ENCODE data around the gene TFG. TPM values are rescaled to one million over a fixed set of nuclear protein-coding genes. Genes with fewer than 3 reads are reported as not detected.

The TFG gene
- total RNA-seq, 1 donor from 2014 or later: 64.9 TPM

DNA sequence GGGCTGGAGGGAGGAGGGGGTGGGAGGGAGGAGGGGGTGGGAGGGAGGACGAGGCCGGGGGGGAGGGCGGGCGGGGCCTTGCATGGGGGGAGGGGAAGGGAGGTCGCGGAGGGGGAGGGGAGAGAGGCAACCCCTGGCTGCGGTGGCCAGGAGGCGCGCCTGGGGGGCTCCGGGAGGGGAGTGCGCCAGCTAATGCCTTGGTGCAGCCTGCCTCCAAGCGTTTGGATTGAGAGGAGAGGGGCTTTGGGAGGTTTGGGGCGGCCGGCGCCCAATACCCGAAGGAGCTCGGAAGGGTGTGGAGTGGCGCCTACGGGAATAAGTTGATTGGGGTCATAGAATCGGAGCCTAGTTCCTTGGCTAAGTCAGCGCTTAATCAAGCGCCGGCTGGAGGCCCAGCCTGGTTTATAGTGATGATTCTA lies 557 bp downstream of the TFG start:
- Histone ChIP-seq H3K27ac (peak overlapping the region; percentile 95 to 97), H3K36me3 (peaks cover 0 to 5% of the 10 kb centered on the region in 2 donors), H3K27me3 (no peaks in the 10 kb centered on the region), H3K4me1 (peaks cover 0 to 22% of the 10 kb centered on the region in 2 donors), H3K4me3 (peak overlapping the region; percentile 82 to 84), H3K9me3 (no peaks in the 10 kb centered on the region)
- peak in 1 of 2 donors; percentile 63 for DNase-seq (ENCODE audit: low spot score in 2 of 2)
- TF ChIP-seq, protein P1, sequence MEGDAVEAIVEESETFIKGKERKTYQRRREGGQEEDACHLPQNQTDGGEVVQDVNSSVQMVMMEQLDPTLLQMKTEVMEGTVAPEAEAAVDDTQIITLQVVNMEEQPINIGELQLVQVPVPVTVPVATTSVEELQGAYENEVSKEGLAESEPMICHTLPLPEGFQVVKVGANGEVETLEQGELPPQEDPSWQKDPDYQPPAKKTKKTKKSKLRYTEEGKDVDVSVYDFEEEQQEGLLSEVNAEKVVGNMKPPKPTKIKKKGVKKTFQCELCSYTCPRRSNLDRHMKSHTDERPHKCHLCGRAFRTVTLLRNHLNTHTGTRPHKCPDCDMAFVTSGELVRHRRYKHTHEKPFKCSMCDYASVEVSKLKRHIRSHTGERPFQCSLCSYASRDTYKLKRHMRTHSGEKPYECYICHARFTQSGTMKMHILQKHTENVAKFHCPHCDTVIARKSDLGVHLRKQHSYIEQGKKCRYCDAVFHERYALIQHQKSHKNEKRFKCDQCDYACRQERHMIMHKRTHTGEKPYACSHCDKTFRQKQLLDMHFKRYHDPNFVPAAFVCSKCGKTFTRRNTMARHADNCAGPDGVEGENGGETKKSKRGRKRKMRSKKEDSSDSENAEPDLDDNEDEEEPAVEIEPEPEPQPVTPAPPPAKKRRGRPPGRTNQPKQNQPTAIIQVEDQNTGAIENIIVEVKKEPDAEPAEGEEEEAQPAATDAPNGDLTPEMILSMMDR (IDR thresholded peaks at IDR 0.05): no peak
- intact Hi-C loops (cut with DNase I): loop anchor here (1.0 to 2.0 kb wide), 3 partner anchors 218 to 864 kb away; partner anchors contain the start of genes LNP1, PCNP, TMEM45A and TOMM70

DNA sequence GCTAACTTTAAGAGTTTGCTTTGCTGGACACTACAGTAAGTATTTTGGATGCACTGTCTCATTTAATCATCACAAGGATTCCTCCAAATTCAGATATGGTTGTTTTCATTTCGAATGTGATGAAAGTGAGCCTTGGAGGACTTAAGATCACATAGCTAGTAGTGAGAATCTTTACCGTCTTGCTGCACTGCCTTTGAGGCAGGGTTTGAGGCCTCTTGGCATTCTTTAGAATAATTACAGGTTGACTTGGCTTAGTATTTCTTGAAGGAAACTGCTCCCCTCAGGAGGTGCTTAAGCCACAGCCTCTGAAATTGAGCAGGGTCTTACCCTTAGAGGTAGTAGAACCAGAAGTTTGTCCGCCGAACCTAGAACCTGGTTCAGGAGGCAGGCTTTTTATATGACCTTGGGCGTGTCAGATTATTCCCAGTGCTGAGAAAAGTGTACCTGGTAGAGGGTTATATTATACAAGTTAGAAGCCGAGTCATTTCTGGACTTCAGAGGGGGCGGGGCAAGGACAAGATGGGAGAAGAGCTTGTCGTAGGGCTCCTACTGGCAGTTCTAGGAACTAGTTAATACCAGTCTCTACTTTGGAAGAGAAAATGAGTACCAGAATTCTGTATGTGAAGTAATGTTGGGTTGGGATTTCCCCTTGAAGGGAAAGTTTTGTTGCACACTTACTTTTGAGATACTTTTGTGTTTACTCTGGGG lies 1.1 kb downstream of the TFG start:
- peaks cover 0 to 22% of the 10 kb centered on the region in 2 donors for H3K4me1 ChIP-seq
- H3K27ac ChIP-seq: peak overlapping the region; percentile 95 to 97
- no peaks in the 10 kb centered on the region for H3K9me3 ChIP-seq
- H3K4me3 ChIP-seq: peak overlapping the region; percentile 82 to 84
- no peaks in the 10 kb centered on the region for H3K27me3 ChIP-seq
- peak in 1 of 2 donors; percentile 65 for DNase-seq (ENCODE audit: low spot score in 2 of 2)
- peaks cover 0 to 5% of the 10 kb centered on the region in 2 donors for H3K36me3 ChIP-seq
- TF ChIP-seq, protein P1 (IDR thresholded peaks at IDR 0.05): no peak
- intact Hi-C loops (cut with DNase I): no loop called here

DNA sequence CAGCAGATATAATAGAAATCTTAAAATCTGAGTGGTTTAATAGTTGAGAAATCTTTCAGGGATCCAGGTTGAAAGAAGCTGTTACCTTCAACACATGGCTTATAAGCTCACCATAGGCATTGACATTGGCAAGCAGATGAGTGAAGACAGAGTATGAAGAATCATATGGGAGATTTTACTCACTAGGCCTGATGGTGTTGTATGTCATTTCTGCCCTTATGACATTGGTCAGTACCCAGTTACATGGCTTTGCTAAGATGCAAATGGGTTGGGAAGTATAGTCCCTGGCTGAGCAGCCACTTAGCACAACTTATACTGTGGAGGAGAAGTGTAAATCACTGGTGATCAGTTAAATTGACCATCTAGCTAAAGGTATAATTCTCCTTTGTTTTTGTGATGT lies 5.9 kb downstream of the TFG start:
- intact Hi-C loops (cut with DNase I): no loop called here

DNA sequence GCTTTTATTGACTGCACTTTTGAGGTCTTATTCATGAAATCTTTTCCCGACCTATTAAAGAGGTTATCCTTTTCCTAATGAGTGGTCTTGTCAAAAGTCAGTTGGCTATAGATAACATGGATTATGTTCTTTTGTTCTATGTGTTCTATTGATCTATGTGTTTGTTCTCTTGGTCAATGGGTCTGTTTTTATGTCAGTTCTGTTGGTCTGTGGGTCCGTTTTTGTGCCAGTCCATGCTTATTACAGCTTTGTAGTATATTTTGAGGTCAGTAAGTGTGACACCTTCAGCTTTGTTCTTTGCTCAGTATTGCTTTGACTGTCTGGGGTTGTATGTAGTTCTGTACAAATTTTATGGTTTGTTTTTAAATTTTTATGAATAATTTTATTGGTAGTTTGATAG lies 7.8 kb downstream of the TFG start:
- Histone ChIP-seq H3K27me3 (no peaks in the 10 kb centered on the region), H3K36me3 (peaks cover 13 to 34% of the 10 kb centered on the region in 2 donors), H3K4me1 (peaks cover 0 to 4% of the 10 kb centered on the region in 2 donors), H3K9me3 (no peaks in the 10 kb centered on the region), H3K4me3 (no peak overlapping the region), H3K27ac (no peak overlapping the region)
- TF ChIP-seq, protein P1 (IDR thresholded peaks at IDR 0.05): no peak
- DNase-seq (ENCODE audit: low spot score in 2 of 2): no peak
- intact Hi-C loops (cut with DNase I): no loop called here

More for the DNA sequence above, 5.9 kb downstream of the TFG start:
- no peak for DNase-seq (ENCODE audit: low spot score in 2 of 2)
- Histone ChIP-seq H3K27me3 (no peaks in the 10 kb centered on the region), H3K9me3 (no peaks in the 10 kb centered on the region), H3K4me3 (no peak overlapping the region), H3K4me1 (peaks cover 0 to 21% of the 10 kb centered on the region in 2 donors), H3K27ac (no peak overlapping the region), H3K36me3 (peaks cover 8 to 19% of the 10 kb centered on the region in 2 donors)
- TF ChIP-seq, protein P1 (IDR thresholded peaks at IDR 0.05): no peak

DNA sequence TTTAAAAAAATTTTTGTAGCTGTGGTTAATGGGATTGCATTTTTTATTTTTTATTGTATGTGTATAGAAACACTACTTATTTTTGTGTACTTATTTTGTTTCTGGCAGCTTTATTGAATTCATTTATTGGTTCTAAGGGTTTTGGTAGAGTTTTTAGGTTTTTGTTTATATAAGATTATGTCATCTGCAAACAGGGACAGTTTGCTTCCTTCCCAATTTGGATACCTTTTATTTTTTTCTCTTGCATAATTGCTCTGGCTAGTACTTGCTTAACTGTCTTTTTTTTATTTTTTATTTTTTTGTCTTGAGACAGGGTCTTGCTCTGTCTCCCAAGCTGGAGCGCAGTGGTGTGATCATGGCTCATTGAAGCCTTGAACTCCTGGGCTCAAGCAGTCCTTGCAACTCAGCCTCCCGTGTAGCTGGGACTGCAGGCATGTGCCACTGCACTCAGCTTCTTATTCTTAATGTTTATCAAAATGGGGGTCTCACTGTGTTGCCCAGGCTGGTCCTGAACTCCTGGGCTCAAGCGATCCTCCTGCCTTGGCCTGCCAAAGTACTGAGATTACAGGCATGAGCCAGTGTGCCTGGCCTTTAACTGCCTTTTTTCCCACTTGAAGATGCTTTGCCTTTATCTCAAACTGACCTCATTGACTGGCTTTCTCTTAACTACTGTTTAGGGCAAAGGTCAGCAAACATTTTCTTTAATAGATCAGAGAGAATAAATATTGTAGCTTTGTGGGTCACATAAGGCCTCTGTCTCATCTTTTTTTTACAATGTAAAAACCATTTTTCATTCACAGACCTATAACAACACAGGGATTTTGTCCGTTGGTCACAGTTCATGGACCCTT lies 8.6 kb downstream of the TFG start:
- no peak overlapping the region for H3K4me3 ChIP-seq
- no peaks in the 10 kb centered on the region for H3K27me3 ChIP-seq
- intact Hi-C loops (cut with DNase I): no loop called here
- no peak for DNase-seq (ENCODE audit: low spot score in 2 of 2)
- peaks cover 0 to 2% of the 10 kb centered on the region in 2 donors for H3K4me1 ChIP-seq
- peaks cover 19 to 40% of the 10 kb centered on the region in 2 donors for H3K36me3 ChIP-seq
- H3K9me3 ChIP-seq: no peaks in the 10 kb centered on the region
- TF ChIP-seq, protein P1 (IDR thresholded peaks at IDR 0.05): no peak
- no peak overlapping the region for H3K27ac ChIP-seq

Measured in ascending aorta (tissue), 2 donors.